ENCODE data around the gene RNF150. TPM values are rescaled to one million over a fixed set of nuclear protein-coding genes. Genes with fewer than 3 reads are reported as not detected.

The RNF150 gene
- total and polyA plus RNA-seq, 2 of the 4 experiments (the other 2 are of a cell fraction), result 6.2 to 18.1 TPM

DNA sequence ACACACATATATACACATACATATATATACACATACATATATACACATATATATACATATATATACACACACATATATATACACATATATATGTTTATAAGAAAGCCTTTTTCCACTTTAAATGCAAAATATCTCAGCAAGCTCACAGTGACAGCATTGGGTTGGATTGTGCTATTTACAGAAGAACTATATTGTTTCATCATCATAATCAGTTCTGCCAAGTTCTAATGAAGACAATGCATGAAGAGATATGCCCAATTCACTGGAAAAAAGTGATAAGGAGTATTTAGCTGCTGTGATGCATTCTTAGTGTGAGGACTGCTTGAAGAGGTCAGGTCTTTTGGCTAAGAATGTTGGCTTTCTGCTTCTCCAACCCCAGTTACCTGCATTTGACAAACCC, 54.4 kb downstream of the RNF150 start:
- CTCF ChIA-PET, result no interaction called here
- Histone ChIP-seq H4K5ac (ENCODE audit: low read depth, low read length) (no peak overlapping the region), H3K27me3 (ENCODE audit: control insufficient read depth, insufficient read depth, low read length) (no peaks in the 10 kb centered on the region), H3K9me3 (ENCODE audit: control insufficient read depth, insufficient read depth, low read length) (no peaks in the 10 kb centered on the region), H2AK9ac (replicated peaks; ENCODE audit: low read depth, low read length, poor library complexity) (no peak overlapping the region), H3K4me2 (ENCODE audit: low read depth, low read length) (no peak overlapping the region), H3K4me3 (ENCODE audit: insufficient read depth, low read depth, low read length) (no peak overlapping the region), H2BK15ac (ENCODE audit: low read depth, low read length) (no peak overlapping the region), H2AK5ac (ENCODE audit: low read depth, low read length) (no peak overlapping the region), H3K18ac (ENCODE audit: low read depth, low read length) (no peak overlapping the region), H2BK5ac (ENCODE audit: low read depth, low read length, poor library complexity, severe bottlenecking) (no peak overlapping the region), H2AFZ (replicated peaks; ENCODE audit: low read length, poor library complexity) (no peak overlapping the region), H3K23ac (ENCODE audit: low read depth, low read length) (no peak overlapping the region), H3K56ac (ENCODE audit: extremely low read depth, insufficient read depth, low read length) (no peak overlapping the region), H3K27ac (ENCODE audit: insufficient read depth, low read length) (no peak overlapping the region), H3K9ac (ENCODE audit: low read depth, low read length) (no peak overlapping the region), H3K14ac (replicated peaks; ENCODE audit: low read depth, low read length) (no peak overlapping the region), H3K4ac (ENCODE audit: low read depth, low read length) (no peak overlapping the region), H4K91ac (ENCODE audit: insufficient read depth, low read depth, low read length) (no peak overlapping the region), H3K4me1 (ENCODE audit: control insufficient read depth, insufficient read depth, low read length) (peaks cover 3% of the 10 kb centered on the region; the same call in 1 of the 2 replicates), H2BK120ac (ENCODE audit: low read depth, low read length) (no peak overlapping the region), H3K36me3 (ENCODE audit: control insufficient read depth, insufficient read depth, low read length) (no peaks in the 10 kb centered on the region), H3K79me1 (ENCODE audit: low read depth in 1 of 2, low read length in 2 of 2) (peaks cover 0 to 3% of the 10 kb centered on the region in 2 experiments; a peak in 1 of 4 replicates), H2BK20ac (ENCODE audit: low read depth, low read length) (no peak overlapping the region), H3K9me1 (ENCODE audit: insufficient read depth, low read length) (no peaks in the 10 kb centered on the region), H4K8ac (ENCODE audit: low read depth in 2 of 2, low read length in 2 of 2) (no peak overlapping the region), H4K20me1 (ENCODE audit: insufficient read depth, low read length) (no peaks in the 10 kb centered on the region)
- POLR2A ChIA-PET (ENCODE audit: unreplicated experiment), result no interaction called here
- dilution Hi-C loops (cut with HindIII; ENCODE audit: low sequenced_read_pairs, unreplicated experiment), result no loop called here
- intact Hi-C loops (cut with micrococcal nuclease), result no loop called here
- in situ Hi-C loops (cut with MboI; ENCODE audit: low sequenced_read_pairs), result no loop called here
- 0 out of 2 replicates have a peak, but pooled peaks have one; percentile 24 for ATAC-seq (ENCODE audit: low read depth)
- peak; percentile 71 for DNase-seq
- no peak for TF ChIP-seq MAFK (IDR thresholded peaks at IDR 0.05; ENCODE audit: low read depth, low read length)
- TF ChIP-seq CEBPB (IDR thresholded peaks at IDR 0.05; ENCODE audit: low read depth, low read length), result peak; percentile 41; the same call in 1 of the 2 replicates
- TF ChIP-seq POLR2A (IDR thresholded peaks at IDR 0.05; ENCODE audit: low read depth, low read length), result no peak
- no TSS peak for BruUV-seq (replicated peaks)
